ENCODE measurements around the gene IGSF8. TPM values are rescaled to one million over a fixed set of nuclear protein-coding genes. Genes with fewer than 3 reads are reported as not detected.
"Not testable (repeated sequence)": the region's sequence is repeated elsewhere in the genome, so short reads cannot be mapped to it uniquely, and the experiment has no call there.

The IGSF8 gene
- total RNA-seq, 1 donor from 2014 or later, result 21.6 TPM

DNA sequence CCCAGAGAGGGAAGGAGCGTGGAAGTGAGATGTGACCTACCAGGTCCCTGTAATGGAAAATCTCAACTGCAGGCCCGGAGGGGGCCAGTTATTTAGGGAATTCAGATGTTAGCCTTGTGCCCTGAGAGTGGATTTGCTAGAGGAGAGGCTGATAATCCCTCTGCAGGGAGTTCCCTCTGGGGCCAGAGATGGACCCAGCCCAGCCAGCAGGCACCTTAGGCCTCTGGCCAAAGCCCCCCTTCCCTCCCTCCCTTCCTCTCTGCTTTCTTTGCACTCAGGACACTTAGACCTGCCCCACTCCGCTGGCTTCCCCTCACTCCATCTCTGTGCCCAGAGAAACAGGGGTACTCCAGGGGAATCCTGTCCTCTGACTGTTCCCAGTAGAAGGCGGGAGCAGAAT, 15.7 kb upstream of the IGSF8 start:
- DNase-seq (ENCODE audit: extremely low spot score in 2 of 2), result no peak
- no peak overlapping the region for H3K4me3 ChIP-seq
- TF ChIP-seq POLR2AphosphoS5 (IDR thresholded peaks at IDR 0.05; ENCODE audit: insufficient read depth in 1 of 2, low read depth in 1 of 2), result no peak
- TF ChIP-seq POLR2A (IDR thresholded peaks at IDR 0.05), result no peak
- TF ChIP-seq CTCF (IDR thresholded peaks at IDR 0.05), result no peak
- no peak overlapping the region for H3K27ac ChIP-seq
- H3K27me3 ChIP-seq, result no peaks in the 10 kb centered on the region
- H3K4me1 ChIP-seq, result peaks cover 15% of the 10 kb centered on the region
- intact Hi-C loops (cut with DNase I), result no loop called here
- H3K9me3 ChIP-seq, result no peaks in the 10 kb centered on the region
- H3K36me3 ChIP-seq, result no peaks in the 10 kb centered on the region

DNA sequence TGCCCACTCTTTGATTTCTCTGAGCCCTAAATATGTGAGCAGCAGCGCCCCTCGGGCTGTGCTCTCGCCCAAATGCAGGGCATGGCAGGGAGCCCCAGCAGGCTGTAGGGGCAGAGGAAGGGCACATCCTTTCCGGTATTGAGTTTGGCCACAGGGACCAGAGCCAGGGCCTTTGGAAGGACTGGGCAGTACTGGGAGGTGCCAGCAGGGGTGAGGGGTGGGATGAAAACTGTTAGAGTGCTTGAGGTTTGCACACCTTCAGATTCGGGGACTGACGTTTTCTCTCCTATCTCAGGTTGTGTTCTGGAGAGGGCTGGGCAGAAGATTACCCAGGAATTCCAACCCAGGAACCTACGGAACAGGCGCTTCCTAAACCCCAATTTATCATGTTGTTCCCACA, 15.0 kb upstream of the IGSF8 start:
- no peak for TF ChIP-seq POLR2AphosphoS5 (IDR thresholded peaks at IDR 0.05; ENCODE audit: insufficient read depth in 1 of 2, low read depth in 1 of 2)
- no peak for TF ChIP-seq POLR2A (IDR thresholded peaks at IDR 0.05)
- TF ChIP-seq CTCF (IDR thresholded peaks at IDR 0.05), result no peak
- Histone ChIP-seq H3K36me3 (no peaks in the 10 kb centered on the region), H3K4me3 (no peak overlapping the region), H3K27ac (no peak overlapping the region), H3K4me1 (peaks cover 15% of the 10 kb centered on the region), H3K27me3 (no peaks in the 10 kb centered on the region), H3K9me3 (no peaks in the 10 kb centered on the region)
- intact Hi-C loops (cut with DNase I), result no loop called here
- DNase-seq (ENCODE audit: extremely low spot score in 2 of 2), result no peak

GRCh38 chr1:160112357-160112756, 13.9 kb upstream of the IGSF8 start:
- Histone ChIP-seq H3K9me3 (no peaks in the 10 kb centered on the region), H3K4me3 (no peak overlapping the region), H3K4me1 (peaks cover 5% of the 10 kb centered on the region), H3K27ac (no peak overlapping the region), H3K36me3 (no peaks in the 10 kb centered on the region), H3K27me3 (no peaks in the 10 kb centered on the region)
- intact Hi-C loops (cut with DNase I), result no loop called here
- TF ChIP-seq CTCF (IDR thresholded peaks at IDR 0.05) (no peak), POLR2AphosphoS5 (IDR thresholded peaks at IDR 0.05; ENCODE audit: insufficient read depth in 1 of 2, low read depth in 1 of 2) (no peak), POLR2A (IDR thresholded peaks at IDR 0.05) (no peak)
- DNase-seq (ENCODE audit: extremely low spot score in 2 of 2), result no peak

GRCh38 chr1:160111462-160111861, 13.0 kb upstream of the IGSF8 start:
- H3K27ac ChIP-seq; H3K36me3 ChIP-seq; H3K9me3 ChIP-seq; intact Hi-C loops (cut with DNase I); H3K4me1 ChIP-seq; H3K27me3 ChIP-seq; DNase-seq (ENCODE audit: extremely low spot score in 2 of 2); H3K4me3 ChIP-seq: not testable (repeated sequence)

- TF ChIP-seq CTCF (IDR thresholded peaks at IDR 0.05), result no peak
- no peak for TF ChIP-seq POLR2AphosphoS5 (IDR thresholded peaks at IDR 0.05; ENCODE audit: insufficient read depth in 1 of 2, low read depth in 1 of 2)
- TF ChIP-seq POLR2A (IDR thresholded peaks at IDR 0.05), result no peak
- no peak overlapping the region for H3K27ac ChIP-seq
- no peaks in the 10 kb centered on the region for H3K27me3 ChIP-seq
- no peaks in the 10 kb centered on the region for H3K36me3 ChIP-seq
- no peaks in the 10 kb centered on the region for H3K9me3 ChIP-seq
- H3K4me3 ChIP-seq, result no peak overlapping the region
- no peaks in the 10 kb centered on the region for H3K4me1 ChIP-seq
- no peak for DNase-seq (ENCODE audit: extremely low spot score in 2 of 2)
- intact Hi-C loops (cut with DNase I), result loop anchor here (5.0 kb wide), 1 partner anchor 98 kb away; the partner anchor contains the start of gene PEA15
These were observed 11.3 kb upstream of the IGSF8 start for GRCh38 chr1:160109686-160110085.

Measured in vagina (tissue), 2 donors.